ENCODE measurements around the gene RALB.

Gene RALB

GRCh38 chr2:120277505-120278205 is 25.0 kb downstream of the RALB start:
- H3K4me2 ChIP-seq (ENCODE audit: low read length): no peak overlapping the region
- no peak overlapping the region for H2BK12ac ChIP-seq (ENCODE audit: low read length)
- no peak overlapping the region for H3K27ac ChIP-seq (ENCODE audit: low read depth, low read length)
- H3K9ac ChIP-seq (ENCODE audit: low read length): peak overlapping the region; percentile 17
- H2BK120ac ChIP-seq (ENCODE audit: insufficient read depth, low read length, poor library complexity): no peak overlapping the region
- peaks cover 10% of the 10 kb centered on the region for H3K9me3 ChIP-seq (ENCODE audit: insufficient read depth, low read depth, low read length)
- H4K91ac ChIP-seq (ENCODE audit: low read depth, low read length): no peak overlapping the region
- WGBS (ENCODE audit: extremely low coverage, insufficient coverage, insufficient read length): over 99% methylated on average over 17 of the region's 19 CpGs
- no peak overlapping the region for H3K4ac ChIP-seq (ENCODE audit: low read depth, low read length)
- H3K36me3 ChIP-seq (ENCODE audit: control insufficient read depth in 1 of 2, insufficient read depth in 2 of 2, low read length in 2 of 2): peaks cover 7 to 14% of the 10 kb centered on the region in 2 experiments
- H3K18ac ChIP-seq (ENCODE audit: low read length): no peak overlapping the region
- DNase-seq: no peak
- no peak overlapping the region for H4K12ac ChIP-seq (ENCODE audit: low read depth, low read length)
- peaks cover 2 to 5% of the 10 kb centered on the region in 2 experiments for H3K4me1 ChIP-seq (ENCODE audit: control insufficient read depth in 1 of 2, insufficient read depth in 2 of 2, low read length in 2 of 2)
- no peak overlapping the region for H2AFZ ChIP-seq (ENCODE audit: insufficient read depth, low read length, poor library complexity)
- no peaks in the 10 kb centered on the region for H3K79me2 ChIP-seq (ENCODE audit: control insufficient read depth, insufficient read depth, low read length, poor library complexity)
- no peak overlapping the region for H3K14ac ChIP-seq (ENCODE audit: low read length)
- H3K23ac ChIP-seq (ENCODE audit: low read length): no peak overlapping the region
- H3K27me3 ChIP-seq (ENCODE audit: insufficient read depth, low read length): no peaks in the 10 kb centered on the region
- no peak overlapping the region for H2BK5ac ChIP-seq (ENCODE audit: low read depth, low read length, poor library complexity)
- no peaks in the 10 kb centered on the region for H3K79me1 ChIP-seq (ENCODE audit: low read length)
- H3K4me3 ChIP-seq (ENCODE audit: low read depth, low read length): peak overlapping the region; percentile 56
- H4K8ac ChIP-seq (ENCODE audit: low read depth, low read length): no peak overlapping the region
- no peak overlapping the region for H2AK5ac ChIP-seq (ENCODE audit: low read length)

GRCh38 chr2:120278901-120279300 is 26.2 kb downstream of the RALB start:
- Histone ChIP-seq H3K36me3 (ENCODE audit: control insufficient read depth in 1 of 2, insufficient read depth in 2 of 2, low read length in 2 of 2) (peaks cover 7 to 14% of the 10 kb centered on the region in 2 experiments), H3K9me3 (ENCODE audit: insufficient read depth, low read depth, low read length) (peaks cover 10% of the 10 kb centered on the region), H3K27me3 (ENCODE audit: insufficient read depth, low read length) (no peaks in the 10 kb centered on the region), H3K4ac (ENCODE audit: low read depth, low read length) (no peak overlapping the region), H3K4me2 (ENCODE audit: low read length) (no peak overlapping the region), H2BK5ac (ENCODE audit: low read depth, low read length, poor library complexity) (no peak overlapping the region), H4K12ac (ENCODE audit: low read depth, low read length) (no peak overlapping the region), H4K91ac (ENCODE audit: low read depth, low read length) (no peak overlapping the region), H3K79me2 (ENCODE audit: control insufficient read depth, insufficient read depth, low read length, poor library complexity) (no peaks in the 10 kb centered on the region), H2BK120ac (ENCODE audit: insufficient read depth, low read length, poor library complexity) (no peak overlapping the region), H3K4me3 (ENCODE audit: low read depth, low read length) (no peak overlapping the region), H3K14ac (ENCODE audit: low read length) (no peak overlapping the region), H3K18ac (ENCODE audit: low read length) (no peak overlapping the region), H3K27ac (ENCODE audit: low read depth, low read length) (no peak overlapping the region), H3K23ac (ENCODE audit: low read length) (no peak overlapping the region), H3K9ac (ENCODE audit: low read length) (no peak overlapping the region), H2AFZ (ENCODE audit: insufficient read depth, low read length, poor library complexity) (no peak overlapping the region), H3K4me1 (ENCODE audit: control insufficient read depth in 1 of 2, insufficient read depth in 2 of 2, low read length in 2 of 2) (peaks cover 5 to 6% of the 10 kb centered on the region in 2 experiments), H3K79me1 (ENCODE audit: low read length) (no peaks in the 10 kb centered on the region), H2BK12ac (ENCODE audit: low read length) (no peak overlapping the region), H2AK5ac (ENCODE audit: low read length) (no peak overlapping the region), H4K8ac (ENCODE audit: low read depth, low read length) (no peak overlapping the region)
- no peak for DNase-seq
- no CpG with 5 or more reads among the region's 10 CpGs for WGBS (ENCODE audit: extremely low coverage, insufficient coverage, insufficient read length)

GRCh38 chr2:120279708-120280107 is 27.1 kb downstream of the RALB start:
- H3K27ac ChIP-seq (ENCODE audit: low read depth, low read length): no peak overlapping the region
- no peak for DNase-seq

GRCh38 chr2:120283649-120284048 is 31.0 kb downstream of the RALB start:
- no CpG with 5 or more reads among the region's 4 CpGs for WGBS (ENCODE audit: extremely low coverage, insufficient coverage, insufficient read length)
- Histone ChIP-seq H3K4me2 (ENCODE audit: low read length) (no peak overlapping the region), H2AK5ac (ENCODE audit: low read length) (no peak overlapping the region), H3K27me3 (ENCODE audit: insufficient read depth, low read length) (no peaks in the 10 kb centered on the region), H2BK120ac (ENCODE audit: insufficient read depth, low read length, poor library complexity) (no peak overlapping the region), H3K4me3 (ENCODE audit: low read depth, low read length) (no peak overlapping the region), H2AFZ (ENCODE audit: insufficient read depth, low read length, poor library complexity) (no peak overlapping the region), H3K4ac (ENCODE audit: low read depth, low read length) (no peak overlapping the region), H3K79me2 (ENCODE audit: control insufficient read depth, insufficient read depth, low read length, poor library complexity) (no peaks in the 10 kb centered on the region), H2BK12ac (ENCODE audit: low read length) (no peak overlapping the region), H3K79me1 (ENCODE audit: low read length) (no peaks in the 10 kb centered on the region), H3K14ac (ENCODE audit: low read length) (no peak overlapping the region), H3K9me3 (ENCODE audit: insufficient read depth, low read depth, low read length) (peaks cover 2% of the 10 kb centered on the region), H3K4me1 (ENCODE audit: control insufficient read depth in 1 of 2, insufficient read depth in 2 of 2, low read length in 2 of 2) (peaks cover 5 to 7% of the 10 kb centered on the region in 2 experiments), H3K23ac (ENCODE audit: low read length) (no peak overlapping the region), H4K91ac (ENCODE audit: low read depth, low read length) (no peak overlapping the region), H3K36me3 (ENCODE audit: control insufficient read depth in 1 of 2, insufficient read depth in 2 of 2, low read length in 2 of 2) (peaks cover 7 to 10% of the 10 kb centered on the region in 2 experiments), H3K27ac (ENCODE audit: low read depth, low read length) (no peak overlapping the region), H3K18ac (ENCODE audit: low read length) (no peak overlapping the region), H4K12ac (ENCODE audit: low read depth, low read length) (no peak overlapping the region), H4K8ac (ENCODE audit: low read depth, low read length) (no peak overlapping the region), H3K9ac (ENCODE audit: low read length) (no peak overlapping the region), H2BK5ac (ENCODE audit: low read depth, low read length, poor library complexity) (no peak overlapping the region)
- DNase-seq: no peak

More at GRCh38 chr2:120279708-120280107, 27.1 kb downstream of the RALB start:
- H3K4ac ChIP-seq (ENCODE audit: low read depth, low read length): no peak overlapping the region
- H2AK5ac ChIP-seq (ENCODE audit: low read length): no peak overlapping the region
- no peak overlapping the region for H2AFZ ChIP-seq (ENCODE audit: insufficient read depth, low read length, poor library complexity)
- no peak overlapping the region for H3K4me3 ChIP-seq (ENCODE audit: low read depth, low read length)
- no peak overlapping the region for H3K23ac ChIP-seq (ENCODE audit: low read length)
- no peak overlapping the region for H3K18ac ChIP-seq (ENCODE audit: low read length)
- H2BK120ac ChIP-seq (ENCODE audit: insufficient read depth, low read length, poor library complexity): no peak overlapping the region
- no peaks in the 10 kb centered on the region for H3K27me3 ChIP-seq (ENCODE audit: insufficient read depth, low read length)
- no CpG with 5 or more reads among the region's 14 CpGs for WGBS (ENCODE audit: extremely low coverage, insufficient coverage, insufficient read length)
- H3K79me2 ChIP-seq (ENCODE audit: control insufficient read depth, insufficient read depth, low read length, poor library complexity): no peaks in the 10 kb centered on the region
- H3K9ac ChIP-seq (ENCODE audit: low read length): no peak overlapping the region
- H3K14ac ChIP-seq (ENCODE audit: low read length): no peak overlapping the region
- peaks cover 5 to 6% of the 10 kb centered on the region in 2 experiments for H3K4me1 ChIP-seq (ENCODE audit: control insufficient read depth in 1 of 2, insufficient read depth in 2 of 2, low read length in 2 of 2)
- H3K4me2 ChIP-seq (ENCODE audit: low read length): no peak overlapping the region
- H3K9me3 ChIP-seq (ENCODE audit: insufficient read depth, low read depth, low read length): peaks cover 10% of the 10 kb centered on the region
- peak overlapping the region; percentile 10 for H4K12ac ChIP-seq (ENCODE audit: low read depth, low read length)
- H4K91ac ChIP-seq (ENCODE audit: low read depth, low read length): no peak overlapping the region
- H3K36me3 ChIP-seq (ENCODE audit: control insufficient read depth in 1 of 2, insufficient read depth in 2 of 2, low read length in 2 of 2): peaks cover 7 to 14% of the 10 kb centered on the region in 2 experiments
- H3K79me1 ChIP-seq (ENCODE audit: low read length): no peaks in the 10 kb centered on the region
- H2BK5ac ChIP-seq (ENCODE audit: low read depth, low read length, poor library complexity): no peak overlapping the region
- no peak overlapping the region for H4K8ac ChIP-seq (ENCODE audit: low read depth, low read length)
- no peak overlapping the region for H2BK12ac ChIP-seq (ENCODE audit: low read length)

All from trophoblast cell (in vitro differentiated cells and primary cell).